Activated CD8-positive, alpha-beta memory T cell treated with anti-CD3 and anti-CD28 coated beads for 36 hours (primary cell): ENCODE data around the gene SKP1. TPM values are rescaled to one million over a fixed set of nuclear protein-coding genes. Genes with fewer than 3 reads are reported as not detected.

ENCODE experiments used
- CTCF ChIA-PET: fragments of 350-600 bp; sonication (Branson Sonifier 250); formaldehyde crosslinking; loops from one replicate; lab custom pipeline; 2021; ENCODE audit warnings: antibody characterized with exemption; lab: Charles Lee
- POLR2A ChIA-PET: fragments of 350-600 bp; sonication (Branson Sonifier 250); formaldehyde crosslinking; loops from one replicate; lab custom pipeline; 2021; ENCODE audit warnings: antibody characterized with exemption; lab: Charles Lee
- total RNA-seq, 2 experiments: library from RNA; stranded (reverse); gene quantifications; one replicate each; pipeline ENCODE4 v1.2.3, GENCODE V29; 2021

Gene SKP1
- total RNA-seq, 2 experiments from 2014 or later: 245 to 268 TPM

GRCh38 chr5:134127376-134127861 lies 49.3 kb downstream of the SKP1 start:
- ChIA-PET CTCF (interaction anchor here (0.6 to 7.2 kb wide), 7 partner anchors 9 to 736 kb away, joined by 3 to 52 read pairs (median 6); partner anchors contain the start of gene TCF7), POLR2A (interaction anchor here (0.5 to 1.8 kb wide), 4 partner anchors 14 to 27 kb away, joined by 3 to 5 read pairs (median 4); no protein-coding TSS in a partner anchor)

GRCh38 chr5:134125039-134126015 lies 51.4 kb downstream of the SKP1 start:
- ChIA-PET POLR2A (interaction anchor here (1.3 to 1.4 kb wide), 2 partner anchors 9 to 13 kb away, joined by 4 to 6 read pairs; no protein-coding TSS in a partner anchor), CTCF (interaction anchor here (0.7 to 7.2 kb wide), 9 partner anchors 11 to 86 kb away, joined by 3 to 52 read pairs (median 5); partner anchors contain the start of gene TCF7)

GRCh38 chr5:134124289-134125038 lies 52.3 kb downstream of the SKP1 start:
- ChIA-PET POLR2A (interaction anchor here (1.0 to 1.4 kb wide), 3 partner anchors 9 to 14 kb away, joined by 3 to 6 read pairs (median 4); no protein-coding TSS in a partner anchor), CTCF (interaction anchor here (0.7 to 7.2 kb wide), 9 partner anchors 8 to 85 kb away, joined by 3 to 52 read pairs (median 5); partner anchors contain the start of gene TCF7)

GRCh38 chr5:134123360-134123759 lies 53.4 kb downstream of the SKP1 start:
- CTCF ChIA-PET: interaction anchor here (1.2 to 7.2 kb wide), 4 partner anchors 9 to 83 kb away, joined by 3 to 52 read pairs (median 10); partner anchors contain the start of gene TCF7

GRCh38 chr5:134122530-134122929 lies 54.2 kb downstream of the SKP1 start:
- ChIA-PET POLR2A (no interaction called here), CTCF (interaction anchor here (2.0 to 7.2 kb wide), 3 partner anchors 8 to 83 kb away, joined by 5 to 52 read pairs (median 16); partner anchors contain the start of gene TCF7)

More at GRCh38 chr5:134123360-134123759, 53.4 kb downstream of the SKP1 start:
- POLR2A ChIA-PET: interaction anchor here (1.0 kb wide), 1 partner anchor 16 kb away, joined by 3 read pairs; no protein-coding TSS in a partner anchor

DNA sequence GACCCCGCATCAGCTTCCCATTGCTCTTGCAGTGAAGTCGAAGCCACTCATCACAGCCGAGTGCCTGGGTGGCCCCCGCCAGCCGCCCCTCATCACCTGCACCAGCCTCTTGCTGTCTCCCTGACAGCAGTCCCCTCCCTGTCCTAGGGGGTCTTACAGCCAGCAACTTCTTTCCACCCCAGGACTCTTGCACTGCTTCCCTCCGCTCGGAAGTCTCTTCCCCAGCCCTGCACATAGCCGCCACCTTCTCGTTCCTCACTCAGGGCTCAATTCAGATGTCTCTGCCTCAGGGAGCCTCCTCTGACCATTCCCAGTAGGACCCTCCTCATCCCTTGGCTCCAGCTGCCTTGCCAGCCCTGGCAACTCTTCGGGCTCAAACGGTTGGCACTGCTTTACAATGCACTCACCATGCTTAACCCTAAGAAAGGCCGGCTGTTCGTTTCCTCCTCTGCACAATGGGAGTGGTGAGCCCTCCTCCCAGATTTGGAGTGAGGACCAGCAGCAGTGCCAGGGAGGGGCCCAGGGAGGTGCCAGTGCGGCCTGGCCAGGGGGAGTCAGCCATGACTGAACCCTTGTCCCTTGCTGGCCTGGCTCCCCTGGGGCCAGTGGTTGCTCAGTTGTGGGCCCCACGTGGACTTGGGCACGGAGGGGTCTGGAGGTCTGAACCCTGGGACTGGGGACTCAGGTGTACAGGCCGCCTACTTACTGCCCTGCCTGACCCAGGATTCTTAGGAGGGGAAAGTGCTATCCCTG lies 56.2 kb downstream of the SKP1 start:
- CTCF ChIA-PET: interaction anchor here (0.7 to 4.2 kb wide), 3 partner anchors 19 to 81 kb away, joined by 3 to 16 read pairs (median 4); no protein-coding TSS in a partner anchor
- POLR2A ChIA-PET: interaction anchor here (0.6 to 1.9 kb wide), 4 partner anchors 9 to 584 kb away, joined by 3 to 11 read pairs (median 4); partner anchors contain the start of gene VDAC1

- ChIA-PET POLR2A (interaction anchor here (0.6 to 1.9 kb wide), 5 partner anchors 8 to 585 kb away, joined by 3 to 12 read pairs (median 5); partner anchors contain the start of gene VDAC1), CTCF (interaction anchor here (0.7 to 4.2 kb wide), 8 partner anchors 12 to 80 kb away, joined by 3 to 16 read pairs (median 4); no protein-coding TSS in a partner anchor)
Observed at GRCh38 chr5:134119720-134120119, 57.0 kb downstream of the SKP1 start.

- ChIA-PET CTCF (interaction anchor here (0.6 to 7.6 kb wide), 9 partner anchors 7 to 620 kb away, joined by 3 to 52 read pairs (median 4); no protein-coding TSS in a partner anchor), POLR2A (interaction anchor here (0.7 to 1.8 kb wide), 3 partner anchors 11 to 23 kb away, joined by 3 to 12 read pairs (median 5); no protein-coding TSS in a partner anchor)
Observed at GRCh38 chr5:134118212-134118835, 58.4 kb downstream of the SKP1 start.

GRCh38 chr5:134116789-134117761 lies 59.7 kb downstream of the SKP1 start:
- CTCF ChIA-PET: interaction anchor here (0.6 to 7.6 kb wide), 6 partner anchors 8 to 621 kb away, joined by 3 to 52 read pairs (median 6); no protein-coding TSS in a partner anchor
- POLR2A ChIA-PET: no interaction called here

DNA sequence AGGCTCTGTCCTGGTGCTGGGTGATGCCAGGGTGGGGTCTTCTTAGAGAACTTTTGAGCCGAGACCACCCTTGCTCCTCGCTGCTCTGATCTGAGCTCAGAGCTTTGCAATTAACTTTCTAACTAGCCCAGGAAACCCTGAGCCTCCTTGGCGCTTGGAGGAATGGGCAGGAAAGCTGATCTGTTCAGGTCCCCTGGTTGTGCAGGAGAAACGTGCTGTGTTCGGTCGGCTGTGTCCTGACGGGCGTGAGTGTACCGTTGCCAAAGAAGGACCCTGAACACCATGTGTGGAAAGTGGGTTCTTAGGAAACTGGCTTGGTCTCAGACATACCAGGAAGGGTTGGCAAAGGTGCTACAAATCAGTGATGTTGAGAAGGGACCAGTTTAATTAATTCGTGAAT lies 60.5 kb downstream of the SKP1 start:
- POLR2A ChIA-PET: interaction anchor here (1.3 kb wide), 1 partner anchor 9 kb away, joined by 6 read pairs; no protein-coding TSS in a partner anchor
- CTCF ChIA-PET: interaction anchor here (1.2 to 7.6 kb wide), 2 partner anchors 9 to 77 kb away, joined by 4 to 52 read pairs; no protein-coding TSS in a partner anchor

GRCh38 chr5:134115806-134116175 lies 61.0 kb downstream of the SKP1 start:
- CTCF ChIA-PET: interaction anchor here (1.2 to 7.6 kb wide), 2 partner anchors 9 to 76 kb away, joined by 4 to 52 read pairs; no protein-coding TSS in a partner anchor

GRCh38 chr5:134114886-134115805 lies 61.6 kb downstream of the SKP1 start:
- ChIA-PET POLR2A (interaction anchor here (1.3 to 1.6 kb wide), 2 partner anchors 10 to 44 kb away, joined by 6 to 11 read pairs; no protein-coding TSS in a partner anchor), CTCF (interaction anchor here (0.5 to 7.6 kb wide), 6 partner anchors 10 to 104 kb away, joined by 3 to 52 read pairs (median 4); no protein-coding TSS in a partner anchor)

More at GRCh38 chr5:134115806-134116175, 61.0 kb downstream of the SKP1 start:
- POLR2A ChIA-PET: interaction anchor here (1.3 to 1.6 kb wide), 2 partner anchors 10 to 45 kb away, joined by 6 to 11 read pairs; no protein-coding TSS in a partner anchor

DNA sequence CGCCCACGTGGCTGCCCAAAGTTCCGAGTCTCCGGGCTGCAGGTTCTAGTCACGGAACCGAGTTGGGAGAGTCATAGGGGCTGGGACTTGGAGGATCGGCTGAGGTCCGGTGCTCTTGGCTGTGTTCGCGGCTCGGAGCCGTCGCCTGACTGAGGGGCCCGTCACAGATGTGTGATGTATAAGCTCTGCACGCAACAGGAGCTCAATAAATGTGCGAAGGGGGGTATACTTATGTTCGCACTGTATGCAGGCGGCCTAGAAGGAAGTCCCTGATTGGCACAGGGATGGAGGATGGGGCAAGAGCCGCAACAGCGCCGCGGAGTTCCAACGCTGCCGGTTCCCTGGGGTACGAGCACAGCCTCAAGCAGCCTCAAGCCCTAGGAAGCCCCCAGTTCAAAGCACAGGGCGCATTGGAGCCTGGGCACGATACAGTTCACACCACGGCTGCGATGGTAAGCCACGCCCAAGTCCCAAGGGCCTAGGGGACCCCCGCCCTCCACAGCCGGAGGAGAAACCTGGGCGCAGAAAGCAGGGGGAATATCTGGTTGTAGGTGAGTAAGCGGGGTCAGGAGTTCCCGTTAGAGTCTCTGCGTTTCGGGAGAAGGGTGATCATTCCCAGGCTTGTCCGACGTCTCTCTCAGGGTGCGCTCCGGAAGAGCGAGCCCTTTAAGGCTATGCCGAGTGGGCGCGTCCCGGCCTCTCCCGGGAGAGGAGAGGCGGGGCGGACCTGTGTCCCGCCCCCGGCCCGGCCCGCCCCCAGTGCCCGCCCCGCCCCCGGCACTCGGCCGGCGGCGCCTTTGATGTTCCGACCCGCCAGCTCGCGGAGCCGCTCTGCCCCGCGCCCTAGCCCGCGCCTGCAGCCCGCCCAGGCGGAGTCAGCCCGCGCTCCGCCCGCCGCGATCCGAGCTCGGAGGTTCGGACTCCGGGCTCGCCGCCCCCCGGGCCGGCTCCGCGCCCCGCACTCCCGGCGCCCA lies 62.6 kb downstream of the SKP1 start, which contains the start of gene TCF7:
TCF7 (plus strand) TSS at position 780 of the 974 bp plus-strand sequence. CDS start 226 bp downstream, outside the sequence.
- CTCF ChIA-PET: interaction anchor here (0.5 to 7.6 kb wide), 5 partner anchors 11 to 105 kb away, joined by 3 to 52 read pairs (median 4); no protein-coding TSS in a partner anchor
- POLR2A ChIA-PET: interaction anchor here (1.0 to 1.6 kb wide), 2 partner anchors 13 to 43 kb away, joined by 5 to 11 read pairs; no protein-coding TSS in a partner anchor
